ENCODE results near the gene RAB3GAP1.

- TF ChIP-seq CTCF (IDR thresholded peaks at IDR 0.05; ENCODE audit: poor library complexity, severe bottlenecking) (no peak), EZH2 (IDR thresholded peaks at IDR 0.05; ENCODE audit: borderline replicate concordance, insufficient read depth, low read length, poor library complexity, severe bottlenecking) (no peak)
These were observed 1.4 kb upstream of the RAB3GAP1 start for GRCh38 chr2:135050684-135051083.

Measured in neural cell (in vitro differentiated cells).